NCI-H345 treated with DMSO at 0.1 percent for 48 hours (cell line): Measurements from ENCODE around the gene SLC6A7.
"Not testable (repeated sequence)": the region's sequence is repeated elsewhere in the genome, so short reads cannot be mapped to it uniquely, and the experiment has no call there.

Experiments used
- DNase-seq: peaks from one replicate; lab custom pipeline; 2025; ENCODE audit not compliant: unreplicated experiment; lab: John Stamatoyannopoulos, UW

SLC6A7 gene

GRCh38 chr5:150239794-150240122 is 49.9 kb downstream of the SLC6A7 start:
- no peak for DNase-seq

- DNase-seq, result no peak
Observed at GRCh38 chr5:150241298-150242160, 51.7 kb downstream of the SLC6A7 start.

- DNase-seq, result no peak
Observed at GRCh38 chr5:150242251-150242894, 52.5 kb downstream of the SLC6A7 start.

- no peak for DNase-seq
Observed at GRCh38 chr5:150243590-150243989, 53.7 kb downstream of the SLC6A7 start.

- no peak for DNase-seq
Observed at GRCh38 chr5:150244209-150244608, 54.3 kb downstream of the SLC6A7 start.

- DNase-seq, result no peak
Observed at GRCh38 chr5:150245111-150245789, 55.4 kb downstream of the SLC6A7 start.

GRCh38 chr5:150245808-150246207 is 55.9 kb downstream of the SLC6A7 start:
- DNase-seq, result no peak

- no peak for DNase-seq
Observed at GRCh38 chr5:150246429-150246828, 56.6 kb downstream of the SLC6A7 start.

GRCh38 chr5:150246835-150247234 is 57.0 kb downstream of the SLC6A7 start:
- DNase-seq, result no peak

GRCh38 chr5:150247726-150248125 is 57.9 kb downstream of the SLC6A7 start:
- DNase-seq, result no peak

- DNase-seq, result not testable (repeated sequence)
Observed at GRCh38 chr5:150248493-150248892, 58.6 kb downstream of the SLC6A7 start.

- no peak for DNase-seq
Observed at GRCh38 chr5:150248946-150249345, 59.1 kb downstream of the SLC6A7 start.

GRCh38 chr5:150249744-150250143 is 59.9 kb downstream of the SLC6A7 start:
- DNase-seq, result no peak

- DNase-seq, result no peak
Observed at GRCh38 chr5:150251504-150251903, 61.6 kb downstream of the SLC6A7 start.

GRCh38 chr5:150252489-150252888 is 62.6 kb downstream of the SLC6A7 start:
- DNase-seq, result no peak

- no peak for DNase-seq
Observed at GRCh38 chr5:150253416-150254208, 63.8 kb downstream of the SLC6A7 start.

GRCh38 chr5:150254363-150254762 is 64.5 kb downstream of the SLC6A7 start:
- no peak for DNase-seq

GRCh38 chr5:150254774-150255173 is 64.9 kb downstream of the SLC6A7 start:
- no peak for DNase-seq

- DNase-seq, result no peak
Observed at GRCh38 chr5:150255659-150256409, 66.0 kb downstream of the SLC6A7 start.

GRCh38 chr5:150256410-150257064 is 66.7 kb downstream of the SLC6A7 start:
- no peak for DNase-seq
